Measurements from ENCODE around the gene UBE4A. TPM values are rescaled to one million over a fixed set of nuclear protein-coding genes. Genes with fewer than 3 reads are reported as not detected.
A peak's percentile ranks its signal among the peaks of the same experiment; 100 is the strongest.

The UBE4A gene
- total and polyA plus RNA-seq, 9 of the 15 experiments (the other 6 are each of a cell fraction or from before 2014, with no cell fraction given): 13.5 to 45.2 (median 26.8) TPM

DNA sequence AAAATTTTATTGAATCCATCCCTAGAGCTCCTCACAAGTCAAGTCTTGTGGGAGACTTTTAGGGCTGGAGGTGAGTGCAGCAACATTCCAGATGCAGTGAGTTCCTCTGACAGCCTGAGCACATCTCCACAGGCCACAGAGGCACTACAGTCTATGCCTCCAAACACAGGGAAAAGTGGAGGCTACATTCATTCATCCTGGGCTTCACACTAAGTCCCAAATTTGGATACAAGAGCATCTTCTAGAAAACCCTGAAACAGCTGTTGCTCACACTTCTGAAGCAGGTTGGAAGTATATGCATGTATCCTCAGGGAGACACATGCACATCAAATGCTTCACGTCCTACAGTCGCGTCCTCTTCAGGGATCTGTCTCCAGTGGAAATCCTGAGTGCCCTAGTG lies 18.1 kb upstream of the UBE4A start (continued):
- TF ChIP-seq, protein P1, sequence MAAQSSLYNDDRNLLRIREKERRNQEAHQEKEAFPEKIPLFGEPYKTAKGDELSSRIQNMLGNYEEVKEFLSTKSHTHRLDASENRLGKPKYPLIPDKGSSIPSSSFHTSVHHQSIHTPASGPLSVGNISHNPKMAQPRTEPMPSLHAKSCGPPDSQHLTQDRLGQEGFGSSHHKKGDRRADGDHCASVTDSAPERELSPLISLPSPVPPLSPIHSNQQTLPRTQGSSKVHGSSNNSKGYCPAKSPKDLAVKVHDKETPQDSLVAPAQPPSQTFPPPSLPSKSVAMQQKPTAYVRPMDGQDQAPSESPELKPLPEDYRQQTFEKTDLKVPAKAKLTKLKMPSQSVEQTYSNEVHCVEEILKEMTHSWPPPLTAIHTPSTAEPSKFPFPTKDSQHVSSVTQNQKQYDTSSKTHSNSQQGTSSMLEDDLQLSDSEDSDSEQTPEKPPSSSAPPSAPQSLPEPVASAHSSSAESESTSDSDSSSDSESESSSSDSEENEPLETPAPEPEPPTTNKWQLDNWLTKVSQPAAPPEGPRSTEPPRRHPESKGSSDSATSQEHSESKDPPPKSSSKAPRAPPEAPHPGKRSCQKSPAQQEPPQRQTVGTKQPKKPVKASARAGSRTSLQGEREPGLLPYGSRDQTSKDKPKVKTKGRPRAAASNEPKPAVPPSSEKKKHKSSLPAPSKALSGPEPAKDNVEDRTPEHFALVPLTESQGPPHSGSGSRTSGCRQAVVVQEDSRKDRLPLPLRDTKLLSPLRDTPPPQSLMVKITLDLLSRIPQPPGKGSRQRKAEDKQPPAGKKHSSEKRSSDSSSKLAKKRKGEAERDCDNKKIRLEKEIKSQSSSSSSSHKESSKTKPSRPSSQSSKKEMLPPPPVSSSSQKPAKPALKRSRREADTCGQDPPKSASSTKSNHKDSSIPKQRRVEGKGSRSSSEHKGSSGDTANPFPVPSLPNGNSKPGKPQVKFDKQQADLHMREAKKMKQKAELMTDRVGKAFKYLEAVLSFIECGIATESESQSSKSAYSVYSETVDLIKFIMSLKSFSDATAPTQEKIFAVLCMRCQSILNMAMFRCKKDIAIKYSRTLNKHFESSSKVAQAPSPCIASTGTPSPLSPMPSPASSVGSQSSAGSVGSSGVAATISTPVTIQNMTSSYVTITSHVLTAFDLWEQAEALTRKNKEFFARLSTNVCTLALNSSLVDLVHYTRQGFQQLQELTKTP (IDR thresholded peaks at IDR 0.05; ENCODE audit: low read depth in 1 of 2, partially characterized antibody in 2 of 2): no peak

DNA sequence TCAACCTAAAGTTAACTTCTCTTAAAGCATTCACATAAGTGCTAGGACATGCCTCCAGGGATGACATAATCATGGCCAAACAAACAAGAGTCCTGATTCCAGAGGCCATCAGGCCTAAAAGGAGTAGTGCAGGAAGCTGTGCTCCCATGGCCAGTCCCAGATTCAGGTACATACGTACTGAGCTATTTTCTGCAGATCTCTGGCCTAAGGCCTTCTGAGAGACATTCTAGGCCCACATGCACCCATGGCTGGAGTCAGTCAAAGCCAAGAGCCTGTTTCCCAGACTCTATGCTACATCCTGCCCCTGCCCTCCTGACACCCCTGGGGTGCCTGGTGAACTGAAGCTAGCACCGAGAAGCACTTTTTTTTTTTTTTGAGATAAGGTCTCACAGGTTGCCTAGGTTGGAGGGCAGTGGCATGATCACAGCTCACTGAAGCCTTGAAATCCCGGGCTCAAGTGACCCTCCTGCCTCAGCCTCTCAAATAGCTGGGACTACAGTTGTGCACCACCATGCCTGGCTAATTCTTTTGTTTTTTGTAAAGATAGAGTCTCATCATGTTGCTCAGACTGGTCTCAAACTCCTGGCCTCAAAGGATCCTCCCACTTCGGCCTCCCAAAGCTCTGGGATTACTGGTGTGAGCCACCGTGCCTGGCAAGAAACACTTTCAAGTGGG lies 17.4 kb upstream of the UBE4A start:
- CTCF ChIA-PET (ENCODE audit: low intra/inter-chr PET ratio): no interaction called here
- FAIRE-seq (peak; percentile 32), DNase-seq (ENCODE audit: extremely low read depth in 1 of 4, low spot score in 3 of 4) (no peak), ATAC-seq (no peak)
- no peaks in the 10 kb centered on the region for H3K9me3 ChIP-seq (replicated peaks; ENCODE audit: control insufficient read depth, insufficient read depth, low read depth, low read length)
- peak overlapping the region; percentile 51; the same call in 2 of the 3 replicates for H3K27ac ChIP-seq (ENCODE audit: extremely low read depth, low read depth, low read length)
- POLR2A ChIA-PET: interaction anchor here (1.2 to 2.5 kb wide), 2 partner anchors 9 to 19 kb away, joined by 5 to 7 read pairs; no protein-coding TSS in a partner anchor
- no peaks in the 10 kb centered on the region for H3K9me1 ChIP-seq (ENCODE audit: control insufficient read depth, insufficient read depth, low read length)
- in situ Hi-C loops (cut with MboI) (no loop called here), intact Hi-C loops (cut with micrococcal nuclease) (no loop called here)
- peak overlapping the region; percentile 18; the same call in 1 of the 2 replicates for H3K4me3 ChIP-seq
- H3K9ac ChIP-seq (ENCODE audit: insufficient read depth in 1 of 2, low read depth in 2 of 2, low read length in 2 of 2): peak overlapping the region in 1 of 2 experiments; percentile 17; a peak in 1 of 4 replicates
- no peaks in the 10 kb centered on the region for H3K36me3 ChIP-seq (ENCODE audit: control insufficient read depth, insufficient read depth, low read length)
- H4K20me1 ChIP-seq (replicated peaks; ENCODE audit: control insufficient read depth, insufficient read depth, low read length): no peaks in the 10 kb centered on the region
- 36% methylated on average over 5 of the region's 5 CpGs for WGBS (ENCODE audit: insufficient coverage, low coverage, missing lambda C conversion rate)
- H3K27me3 ChIP-seq (ENCODE audit: control insufficient read depth in 2 of 2, insufficient read depth in 2 of 2, low read length in 2 of 2): no peaks in the 10 kb centered on the region
- H3K4me2 ChIP-seq (ENCODE audit: insufficient read depth, low read length): peak overlapping the region; percentile 74
- peaks cover 8% of the 10 kb centered on the region; the same call in 2 of the 3 replicates for H3K79me2 ChIP-seq (ENCODE audit: control insufficient read depth, insufficient read depth, low read length)
- BruUV-seq (replicated peaks): no TSS peak
- H3K4me1 ChIP-seq (replicated peaks in 1 of 2; ENCODE audit: control insufficient read depth in 2 of 2, insufficient read depth in 2 of 2, low read length in 2 of 2): peaks cover 12 to 48% of the 10 kb centered on the region in 2 experiments
- peak overlapping the region; percentile 91 for H2AFZ ChIP-seq (ENCODE audit: low read depth, low read length)
- TF ChIP-seq ZNF224 (CRISPR knock-in tag; IDR thresholded peaks at IDR 0.05): no peak
- no peak for TF ChIP-seq MYBL2 (IDR thresholded peaks at IDR 0.05; ENCODE audit: low read depth)
- TF ChIP-seq MYBL2 (CRISPR knock-in tag; IDR thresholded peaks at IDR 0.05; ENCODE audit: borderline replicate concordance): no peak
- TF ChIP-seq ZNF121 (CRISPR knock-in tag; conservative IDR thresholded peaks at IDR 0.05): no peak
- peak; percentile 59 for TF ChIP-seq ZFX (CRISPR knock-in tag; IDR thresholded peaks at IDR 0.05)
- no peak for TF ChIP-seq ZFP1 (CRISPR knock-in tag; IDR thresholded peaks at IDR 0.05)
- no peak for TF ChIP-seq RBM15 (IDR thresholded peaks at IDR 0.05; ENCODE audit: insufficient read depth, low read length)
- 0 out of 2 replicates have a peak, but pooled peaks have one; percentile 75 for TF ChIP-seq NR1H2 (CRISPR knock-in tag; IDR thresholded peaks at IDR 0.05)
- 0 out of 2 replicates have a peak, but pooled peaks have one; percentile 42 for TF ChIP-seq ZNF12 (CRISPR knock-in tag; IDR thresholded peaks at IDR 0.05)
- TF ChIP-seq ZNF354B (CRISPR knock-in tag; IDR thresholded peaks at IDR 0.05): no peak
- TF ChIP-seq, protein P2, sequence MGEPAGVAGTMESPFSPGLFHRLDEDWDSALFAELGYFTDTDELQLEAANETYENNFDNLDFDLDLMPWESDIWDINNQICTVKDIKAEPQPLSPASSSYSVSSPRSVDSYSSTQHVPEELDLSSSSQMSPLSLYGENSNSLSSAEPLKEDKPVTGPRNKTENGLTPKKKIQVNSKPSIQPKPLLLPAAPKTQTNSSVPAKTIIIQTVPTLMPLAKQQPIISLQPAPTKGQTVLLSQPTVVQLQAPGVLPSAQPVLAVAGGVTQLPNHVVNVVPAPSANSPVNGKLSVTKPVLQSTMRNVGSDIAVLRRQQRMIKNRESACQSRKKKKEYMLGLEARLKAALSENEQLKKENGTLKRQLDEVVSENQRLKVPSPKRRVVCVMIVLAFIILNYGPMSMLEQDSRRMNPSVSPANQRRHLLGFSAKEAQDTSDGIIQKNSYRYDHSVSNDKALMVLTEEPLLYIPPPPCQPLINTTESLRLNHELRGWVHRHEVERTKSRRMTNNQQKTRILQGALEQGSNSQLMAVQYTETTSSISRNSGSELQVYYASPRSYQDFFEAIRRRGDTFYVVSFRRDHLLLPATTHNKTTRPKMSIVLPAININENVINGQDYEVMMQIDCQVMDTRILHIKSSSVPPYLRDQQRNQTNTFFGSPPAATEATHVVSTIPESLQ (CRISPR knock-in tag; IDR thresholded peaks at IDR 0.05): peak; percentile 65; the same call in 1 of the 2 replicates

Data from K562 (cell line).